ENCODE results near the gene RAB6C. TPM values are rescaled to one million over a fixed set of nuclear protein-coding genes. Genes with fewer than 3 reads are reported as not detected.
"Not testable (repeated sequence)": the region's sequence is repeated elsewhere in the genome, so short reads cannot be mapped to it uniquely, and the experiment has no call there.

Gene RAB6C
- total and polyA plus RNA-seq, 2 of the 8 experiments (the other 6 are each of a cell fraction or from before 2014, with no cell fraction given) = 0.03 to 0.09 TPM

- H3K4ac ChIP-seq (replicated peaks; ENCODE audit: insufficient read length, low read depth, low read length); H3K4me1 ChIP-seq (replicated peaks in 1 of 4; ENCODE audit: control insufficient read depth in 3 of 4, insufficient read depth in 4 of 4, low read length in 3 of 4); H3K18ac ChIP-seq (ENCODE audit: extremely low read depth, low read length); H3K79me1 ChIP-seq (ENCODE audit: low read depth, low read length); H3K27ac ChIP-seq (ENCODE audit: low read depth, low read length); H2BK120ac ChIP-seq (replicated peaks; ENCODE audit: low read depth, low read length); H3K36me3 ChIP-seq (ENCODE audit: control insufficient read depth in 2 of 4, insufficient read depth in 4 of 4, low read length in 3 of 4); H2BK5ac ChIP-seq (ENCODE audit: low read depth, low read length); H4K8ac ChIP-seq (ENCODE audit: extremely low read depth, insufficient read depth, low read length); POLR2A ChIA-PET (ENCODE audit: partially characterized antibody); H3K56ac ChIP-seq (replicated peaks; ENCODE audit: insufficient read length, low read depth, low read length); H3K4me2 ChIP-seq (ENCODE audit: insufficient read depth in 1 of 2, low read depth in 2 of 2, low read length in 2 of 2); H3K27me3 ChIP-seq (replicated peaks in 1 of 4; ENCODE audit: control insufficient read depth in 3 of 4, extremely low read depth in 1 of 4, insufficient read depth in 3 of 4, low read length in 3 of 4); H2AFZ ChIP-seq (ENCODE audit: low read length); CTCF ChIA-PET (ENCODE audit: partially characterized antibody); H2BK12ac ChIP-seq (ENCODE audit: low read depth, low read length); H4K91ac ChIP-seq (replicated peaks; ENCODE audit: insufficient read length, low read length); H3K4me3 ChIP-seq (ENCODE audit: extremely low read depth in 1 of 4, insufficient read depth in 2 of 4, low read depth in 3 of 4, low read length in 4 of 4); H4K5ac ChIP-seq (ENCODE audit: insufficient read length, low read depth, low read length); H3K23me2 ChIP-seq (ENCODE audit: low read depth, low read length); DNase-seq (ENCODE audit: low read depth in 1 of 2, low spot score in 2 of 2); FAIRE-seq; H3K79me2 ChIP-seq (ENCODE audit: control insufficient read depth in 1 of 2, insufficient read depth in 2 of 2, low read length in 2 of 2); H2BK15ac ChIP-seq (ENCODE audit: low read length); H4K20me1 ChIP-seq (replicated peaks in 1 of 2; ENCODE audit: control insufficient read depth in 1 of 2, insufficient read depth in 2 of 2, low read length in 2 of 2); H2BK20ac ChIP-seq (ENCODE audit: low read length); H3K23ac ChIP-seq (ENCODE audit: insufficient read length); H3K9me3 ChIP-seq (ENCODE audit: insufficient read depth in 2 of 2, low read depth in 1 of 2, low read length in 1 of 2); H3K9ac ChIP-seq (replicated peaks in 1 of 4; ENCODE audit: extremely low read depth in 1 of 4, low read depth in 3 of 4, low read length in 3 of 4); H2AK5ac ChIP-seq (ENCODE audit: low read depth, low read length); H3K14ac ChIP-seq (ENCODE audit: insufficient read length): not testable (repeated sequence)
- WGBS, 2 experiments (ENCODE audit: extremely low coverage in 1 of 2, insufficient coverage in 1 of 2, insufficient read length in 1 of 2, insufficient replicate concordance in 2 of 2, low coverage in 1 of 2, low lambda C conversion rate in 2 of 2, missing lambda C conversion rate in 1 of 2) = 89% methylated on average over 6 of the region's 6 CpGs; no CpG with 5 or more reads in 1 of the 2 experiments
Observed at GRCh38 chr2:129998771-129999170, 19.3 kb downstream of the RAB6C start.
